Neural progenitor cell (in vitro differentiated cells): Measurements from ENCODE around the gene TMEM106A. TPM values are rescaled to one million over a fixed set of nuclear protein-coding genes. Genes with fewer than 3 reads are reported as not detected.
"Not testable (repeated sequence)": the region's sequence is repeated elsewhere in the genome, so short reads cannot be mapped to it uniquely, and the experiment has no call there.

Experiments used
- DNase-seq: peaks from one replicate; pipeline ENCODE4 v3.0.0-alpha.2; 2016; ENCODE audit warnings: low spot score
- H2AFZ ChIP-seq: fragments of 200-600 bp; sonication (generic); replicated peaks from 2 replicates; pipeline ENCODE4 v1.6.1; 2016; ENCODE audit warnings: antibody characterized with exemption
- H3F3A ChIP-seq: fragments of 200-600 bp; sonication (generic); 2 replicates; pipeline ENCODE4 v1.6.1; 2016; ENCODE audit warnings: antibody characterized with exemption, low read depth
- H3K27ac ChIP-seq: fragments of 200-600 bp; sonication (generic); 2 replicates; pipeline ENCODE4 v1.5.1; 2016; ENCODE audit warnings: mild to moderate bottlenecking
- H3K27me3 ChIP-seq: fragments of 200-600 bp; sonication (generic); 2 replicates; pipeline ENCODE4 v1.6.1; 2016; ENCODE audit warnings: mild to moderate bottlenecking, moderate library complexity
- H3K36me3 ChIP-seq: fragments of 200-600 bp; sonication (generic); 2 replicates; pipeline ENCODE4 v1.5.1; 2016
- H3K4me1 ChIP-seq: fragments of 200-600 bp; sonication (generic); 2 replicates; pipeline ENCODE4 v1.6.1; 2016; ENCODE audit warnings: mixed run types
- H3K4me2 ChIP-seq: fragments of 200-600 bp; sonication (generic); 2 replicates; pipeline ENCODE4 v1.6.1; 2016
- H3K4me3 ChIP-seq: fragments of 200-600 bp; sonication (generic); 2 replicates; pipeline ENCODE4 v1.5.1; 2016
- H3K79me2 ChIP-seq: fragments of 200-600 bp; sonication (generic); 2 replicates; pipeline ENCODE4 v1.6.1; 2016; ENCODE audit warnings: low read depth
- H3K9ac ChIP-seq: fragments of 200-600 bp; sonication (generic); 2 replicates; pipeline ENCODE4 v1.6.1; 2016
- H3K9me3 ChIP-seq: fragments of 200-600 bp; sonication (generic); 2 replicates; pipeline ENCODE4 v1.5.1; 2016; ENCODE audit warnings: low read depth
- H4K20me1 ChIP-seq: fragments of 200-600 bp; sonication (generic); 2 replicates; pipeline ENCODE4 v1.6.1; 2016; ENCODE audit warnings: low read depth
- H3K27ac Mint-ChIP-seq: 3 replicates; pipeline ENCODE4 v1.8.0; 2021; ENCODE audit warnings: mixed read lengths
- H3K27me3 Mint-ChIP-seq: 2 replicates; pipeline ENCODE4 v1.8.0; 2022; ENCODE audit warnings: low read depth, mild to moderate bottlenecking, inconsistent platforms, moderate library complexity, mixed read lengths; ENCODE audit not compliant: insufficient read depth
- H3K36me3 Mint-ChIP-seq: 3 replicates; pipeline ENCODE4 v1.8.0; 2021; ENCODE audit warnings: mixed read lengths
- H3K4me1 Mint-ChIP-seq: 3 replicates; pipeline ENCODE4 v1.8.0; 2021; ENCODE audit warnings: mixed read lengths
- H3K4me3 Mint-ChIP-seq: 3 replicates; pipeline ENCODE4 v1.8.0; 2021; ENCODE audit warnings: mild to moderate bottlenecking, moderate library complexity, mixed read lengths
- H3K9me3 Mint-ChIP-seq: 3 replicates; pipeline ENCODE4 v1.8.0; 2020; ENCODE audit warnings: mixed read lengths
- EZH2 ChIP-seq: fragments of 200-600 bp; sonication (generic); IDR thresholded peaks from 2 replicates; pipeline ENCODE4 v1.6.1; 2017; ENCODE audit warnings: antibody characterized with exemption, mild to moderate bottlenecking, moderate library complexity
- EZH2phosphoT487 ChIP-seq: fragments of 200-600 bp; sonication (generic); IDR thresholded peaks from 2 replicates; pipeline ENCODE4 v1.6.1; 2017; ENCODE audit warnings: antibody characterized with exemption
- total RNA-seq: library from RNA; depleted of rRNA; stranded (reverse); fragments of >200 nt; gene quantifications from 2 replicates; pipeline ENCODE4 v1.2.3, GENCODE V29; 2015; ENCODE audit warnings: low replicate concordance
- TF ChIP-seq, protein P1 (sequence below): fragments of 200-600 bp; sonication (generic); IDR thresholded peaks from 2 replicates; pipeline ENCODE4 v1.5.1; 2017; ENCODE audit warnings: antibody characterized with exemption, mild to moderate bottlenecking

Gene TMEM106A
- 1.7 and 2.4 TPM in 2 replicates for total RNA-seq

- peak; percentile 82 for DNase-seq
- no peak within 1 kb of the TSS for H3K27ac ChIP-seq
- H3F3A ChIP-seq = peaks cover 29% of the 10 kb centered on the region
- peak within 1 kb of the TSS; percentile 75 for H3K4me2 ChIP-seq
- no peaks in the 10 kb centered on the region for H3K79me2 ChIP-seq
- H3K9ac ChIP-seq = no peak within 1 kb of the TSS
- H3K27me3 Mint-ChIP-seq = peaks cover 11% of the 10 kb centered on the region
- no peaks in the 10 kb centered on the region for H3K27me3 ChIP-seq
- H3K9me3 ChIP-seq = no peaks in the 10 kb centered on the region
- H2AFZ ChIP-seq = peak within 1 kb of the TSS; percentile 71
- peaks cover 6% of the 10 kb centered on the region for H3K4me1 ChIP-seq
- H3K9me3 Mint-ChIP-seq = no peaks in the 10 kb centered on the region
- H3K36me3 Mint-ChIP-seq = peaks cover 11% of the 10 kb centered on the region
- H3K4me3 Mint-ChIP-seq = peak within 1 kb of the TSS; percentile 87
- H4K20me1 ChIP-seq = no peaks in the 10 kb centered on the region
- peaks cover 8% of the 10 kb centered on the region for H3K4me1 Mint-ChIP-seq
- no peak within 1 kb of the TSS for H3K27ac Mint-ChIP-seq
- no peak for TF ChIP-seq EZH2phosphoT487
- TF ChIP-seq, protein P1, sequence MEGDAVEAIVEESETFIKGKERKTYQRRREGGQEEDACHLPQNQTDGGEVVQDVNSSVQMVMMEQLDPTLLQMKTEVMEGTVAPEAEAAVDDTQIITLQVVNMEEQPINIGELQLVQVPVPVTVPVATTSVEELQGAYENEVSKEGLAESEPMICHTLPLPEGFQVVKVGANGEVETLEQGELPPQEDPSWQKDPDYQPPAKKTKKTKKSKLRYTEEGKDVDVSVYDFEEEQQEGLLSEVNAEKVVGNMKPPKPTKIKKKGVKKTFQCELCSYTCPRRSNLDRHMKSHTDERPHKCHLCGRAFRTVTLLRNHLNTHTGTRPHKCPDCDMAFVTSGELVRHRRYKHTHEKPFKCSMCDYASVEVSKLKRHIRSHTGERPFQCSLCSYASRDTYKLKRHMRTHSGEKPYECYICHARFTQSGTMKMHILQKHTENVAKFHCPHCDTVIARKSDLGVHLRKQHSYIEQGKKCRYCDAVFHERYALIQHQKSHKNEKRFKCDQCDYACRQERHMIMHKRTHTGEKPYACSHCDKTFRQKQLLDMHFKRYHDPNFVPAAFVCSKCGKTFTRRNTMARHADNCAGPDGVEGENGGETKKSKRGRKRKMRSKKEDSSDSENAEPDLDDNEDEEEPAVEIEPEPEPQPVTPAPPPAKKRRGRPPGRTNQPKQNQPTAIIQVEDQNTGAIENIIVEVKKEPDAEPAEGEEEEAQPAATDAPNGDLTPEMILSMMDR = peak; percentile 51
- peak within 1 kb of the TSS; percentile 58 for H3K4me3 ChIP-seq
- H3K36me3 ChIP-seq = no peaks in the 10 kb centered on the region
These were observed at the start of gene TMEM106A for GRCh38 chr17:43211480-43212402. TSS of gene TMEM106A (plus strand) at chr17:43211875. CDS start at chr17:43213042, 1,167 bp downstream.

DNA sequence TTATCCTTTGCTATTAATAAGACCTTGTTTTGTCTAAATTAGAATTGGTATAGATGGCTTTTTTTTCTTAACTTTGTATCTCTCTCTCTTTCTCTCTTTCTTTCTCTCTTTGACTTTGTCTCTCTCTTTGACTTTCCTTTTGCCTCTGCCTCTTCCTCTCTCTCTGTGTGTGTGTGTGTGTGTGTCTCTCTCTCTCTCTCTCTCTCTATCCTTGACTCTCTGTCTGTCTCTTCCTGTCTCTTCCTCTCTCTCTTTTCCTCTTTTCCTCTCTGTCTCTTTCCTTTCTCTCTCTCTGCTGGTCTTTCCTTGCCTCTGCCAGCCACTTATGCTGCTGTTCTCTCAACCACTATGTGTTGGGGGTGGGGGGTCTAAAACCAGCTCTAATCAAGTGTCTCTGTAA, 45.7 kb upstream of the TMEM106A start:
- H3K9me3 Mint-ChIP-seq, DNase-seq, H3K36me3 Mint-ChIP-seq, H3K27ac ChIP-seq, H3K36me3 ChIP-seq, H3K4me2 ChIP-seq, H3K4me1 ChIP-seq, H2AFZ ChIP-seq, H3K27ac Mint-ChIP-seq, H3K4me3 Mint-ChIP-seq, H3K27me3 Mint-ChIP-seq, H3K4me1 Mint-ChIP-seq, H3K27me3 ChIP-seq, H3K9me3 ChIP-seq, H3K9ac ChIP-seq, H3K4me3 ChIP-seq, H4K20me1 ChIP-seq: not testable (repeated sequence)
- H3K79me2 ChIP-seq = peaks cover 29% of the 10 kb centered on the region
- peaks cover 22% of the 10 kb centered on the region for H3F3A ChIP-seq

- H3K4me2 ChIP-seq = peak overlapping the region; percentile 87
- H3K27ac Mint-ChIP-seq = no peak overlapping the region
- no peaks in the 10 kb centered on the region for H3K9me3 ChIP-seq
- H4K20me1 ChIP-seq = no peaks in the 10 kb centered on the region
- peaks cover 5% of the 10 kb centered on the region for H3K36me3 Mint-ChIP-seq
- no peaks in the 10 kb centered on the region for H3K36me3 ChIP-seq
- peak overlapping the region; percentile 94 for H2AFZ ChIP-seq
- no peak overlapping the region for H3K4me3 Mint-ChIP-seq
- H3K4me3 ChIP-seq = peak overlapping the region; percentile 77
- peak overlapping the region; percentile 27 for H3K9ac ChIP-seq
- TF ChIP-seq EZH2 = no peak
- no peaks in the 10 kb centered on the region for H3K27me3 Mint-ChIP-seq
- no peaks in the 10 kb centered on the region for H3K9me3 Mint-ChIP-seq
- peak overlapping the region; percentile 14 for H3K27ac ChIP-seq
- H3K4me1 ChIP-seq = peaks cover 9% of the 10 kb centered on the region
- no peaks in the 10 kb centered on the region for H3K27me3 ChIP-seq
- peaks cover 30% of the 10 kb centered on the region for H3F3A ChIP-seq
- peaks cover 15% of the 10 kb centered on the region for H3K4me1 Mint-ChIP-seq
- peaks cover 61% of the 10 kb centered on the region for H3K79me2 ChIP-seq
- DNase-seq = peak; percentile 56
These were observed 42.0 kb upstream of the TMEM106A start for GRCh38 chr17:43169561-43170139.

- no peaks in the 10 kb centered on the region for H3K27me3 Mint-ChIP-seq
- H3K4me1 ChIP-seq = peaks cover 9% of the 10 kb centered on the region
- H3K79me2 ChIP-seq = peaks cover 61% of the 10 kb centered on the region
- peak overlapping the region; percentile 46 for H3K9ac ChIP-seq
- H3K36me3 Mint-ChIP-seq = peaks cover 5% of the 10 kb centered on the region
- H3K4me2 ChIP-seq = peak overlapping the region; percentile 87
- H2AFZ ChIP-seq = peak overlapping the region; percentile 94
- no peaks in the 10 kb centered on the region for H3K36me3 ChIP-seq
- peaks cover 15% of the 10 kb centered on the region for H3K4me1 Mint-ChIP-seq
- no peaks in the 10 kb centered on the region for H3K9me3 Mint-ChIP-seq
- no peak overlapping the region for H3K4me3 Mint-ChIP-seq
- H3F3A ChIP-seq = peaks cover 30% of the 10 kb centered on the region
- no peak overlapping the region for H3K27ac Mint-ChIP-seq
- H3K27ac ChIP-seq = peak overlapping the region; percentile 86
- peak overlapping the region; percentile 77 for H3K4me3 ChIP-seq
- peak; percentile 94 for DNase-seq
- no peaks in the 10 kb centered on the region for H3K9me3 ChIP-seq
- no peaks in the 10 kb centered on the region for H3K27me3 ChIP-seq
- H4K20me1 ChIP-seq = no peaks in the 10 kb centered on the region
- TF ChIP-seq, protein P1 = no peak
- TF ChIP-seq EZH2 (no peak), EZH2phosphoT487 (no peak)
These were observed 41.4 kb upstream of the TMEM106A start for GRCh38 chr17:43170140-43170765.
